Choroid plexus epithelial cell (primary cell): ENCODE data around the gene PARP3.

ENCODE experiments used
- DNase-seq: peaks from one replicate; pipeline ENCODE4 v3.0.0-alpha.2; 2010; ENCODE audit warnings: low read depth
- H3K4me3 ChIP-seq: 2 replicates; pipeline ENCODE4 v1.5.1; 2011; ENCODE audit warnings: low read depth, mild to moderate bottlenecking, control low read depth, low read length, moderate library complexity
- TF ChIP-seq, protein P1 (sequence below): conservative IDR thresholded peaks from 2 replicates; pipeline ENCODE4 v1.5.1; 2011; ENCODE audit warnings: low read depth, mild to moderate bottlenecking, control low read depth, inconsistent platforms, low read length, moderate library complexity

The PARP3 gene

GRCh38 chr3:51962854-51963530, 20.8 kb downstream of the PARP3 start:
- DNase-seq: no peak
- TF ChIP-seq, protein P1, sequence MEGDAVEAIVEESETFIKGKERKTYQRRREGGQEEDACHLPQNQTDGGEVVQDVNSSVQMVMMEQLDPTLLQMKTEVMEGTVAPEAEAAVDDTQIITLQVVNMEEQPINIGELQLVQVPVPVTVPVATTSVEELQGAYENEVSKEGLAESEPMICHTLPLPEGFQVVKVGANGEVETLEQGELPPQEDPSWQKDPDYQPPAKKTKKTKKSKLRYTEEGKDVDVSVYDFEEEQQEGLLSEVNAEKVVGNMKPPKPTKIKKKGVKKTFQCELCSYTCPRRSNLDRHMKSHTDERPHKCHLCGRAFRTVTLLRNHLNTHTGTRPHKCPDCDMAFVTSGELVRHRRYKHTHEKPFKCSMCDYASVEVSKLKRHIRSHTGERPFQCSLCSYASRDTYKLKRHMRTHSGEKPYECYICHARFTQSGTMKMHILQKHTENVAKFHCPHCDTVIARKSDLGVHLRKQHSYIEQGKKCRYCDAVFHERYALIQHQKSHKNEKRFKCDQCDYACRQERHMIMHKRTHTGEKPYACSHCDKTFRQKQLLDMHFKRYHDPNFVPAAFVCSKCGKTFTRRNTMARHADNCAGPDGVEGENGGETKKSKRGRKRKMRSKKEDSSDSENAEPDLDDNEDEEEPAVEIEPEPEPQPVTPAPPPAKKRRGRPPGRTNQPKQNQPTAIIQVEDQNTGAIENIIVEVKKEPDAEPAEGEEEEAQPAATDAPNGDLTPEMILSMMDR: no peak
- H3K4me3 ChIP-seq: no peak overlapping the region

GRCh38 chr3:51963951-51964451, 21.8 kb downstream of the PARP3 start:
- DNase-seq: no peak
- TF ChIP-seq, protein P1: no peak
- no peak overlapping the region for H3K4me3 ChIP-seq

GRCh38 chr3:51964521-51964920, 22.4 kb downstream of the PARP3 start:
- TF ChIP-seq, protein P1: no peak
- DNase-seq: no peak
- no peak overlapping the region for H3K4me3 ChIP-seq

DNA sequence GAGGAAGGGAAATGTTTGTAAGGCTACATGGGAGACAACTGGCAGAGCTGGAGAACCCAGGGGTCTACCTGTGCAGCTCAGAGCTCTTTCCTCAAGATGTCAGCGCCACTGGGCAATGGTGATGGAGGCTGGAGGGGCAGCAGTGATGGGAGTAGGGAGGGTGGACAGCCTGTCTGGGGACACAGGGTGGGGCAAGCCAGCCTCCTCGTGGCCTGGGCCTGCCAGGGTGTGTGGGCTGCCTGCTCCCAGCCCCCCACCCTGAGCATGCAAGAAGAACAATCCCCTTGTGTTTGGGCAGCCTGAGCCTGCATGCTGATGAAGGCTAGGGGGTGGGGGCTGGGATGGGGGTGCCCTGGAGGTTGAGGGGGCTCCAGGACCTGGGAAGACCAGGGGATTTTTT, 23.9 kb downstream of the PARP3 start:
- no peak overlapping the region for H3K4me3 ChIP-seq
- DNase-seq: no peak
- TF ChIP-seq, protein P1: no peak

DNA sequence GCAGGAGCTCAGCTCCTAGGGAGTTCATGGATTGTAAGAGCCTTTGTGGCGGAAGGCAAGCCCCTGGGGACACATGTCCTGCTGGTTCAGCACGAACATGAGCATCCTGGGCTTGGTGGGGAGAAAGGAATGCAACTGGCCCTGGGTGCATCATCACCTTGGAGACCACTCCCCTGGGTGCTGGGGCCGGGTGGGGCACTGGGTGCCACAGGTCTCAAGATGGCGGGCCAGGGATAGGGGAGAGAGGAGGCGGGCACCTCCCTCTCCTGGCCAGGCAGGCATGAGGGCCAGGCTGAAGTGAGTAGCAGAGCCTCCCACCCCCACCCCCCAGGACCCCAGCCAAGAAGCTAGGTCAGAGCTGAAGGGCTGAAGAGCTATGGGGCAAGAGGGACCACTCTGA, 24.3 kb downstream of the PARP3 start:
- TF ChIP-seq, protein P1: no peak
- H3K4me3 ChIP-seq: no peak overlapping the region
- no peak for DNase-seq

GRCh38 chr3:51966922-51967383, 24.8 kb downstream of the PARP3 start:
- TF ChIP-seq, protein P1: no peak
- DNase-seq: no peak
- peak overlapping the region; percentile 66 for H3K4me3 ChIP-seq
